ENCODE measurements around the gene NDST1. TPM values are rescaled to one million over a fixed set of nuclear protein-coding genes. Genes with fewer than 3 reads are reported as not detected.

Gene NDST1
- total and polyA plus RNA-seq, 2 of the 8 experiments (the other 6 are each of a cell fraction or from before 2014, with no cell fraction given), result 27.0 to 72.0 TPM

DNA sequence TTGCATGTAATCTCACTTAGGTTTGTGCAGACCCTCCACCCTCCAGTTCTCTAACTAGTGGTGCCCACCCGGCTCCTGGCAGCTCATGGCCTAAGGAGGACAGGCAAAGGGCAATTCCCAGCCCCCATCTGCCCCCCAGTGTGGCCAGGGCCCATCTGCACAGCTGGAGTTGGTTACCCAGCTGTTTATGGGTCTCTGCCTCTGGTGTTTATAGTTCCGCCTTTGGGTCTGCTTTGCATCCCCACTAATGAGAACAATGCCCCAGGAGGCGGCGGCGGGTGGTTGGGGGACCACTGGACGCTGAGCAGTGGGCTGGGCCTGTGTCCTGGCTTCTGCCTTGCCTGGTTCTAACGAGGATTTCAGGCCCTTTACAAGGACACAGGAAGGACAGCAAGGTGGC lies 62.4 kb downstream of the NDST1 start:
- 83% methylated on average over 7 of the region's 7 CpGs; no CpG with 5 or more reads in 1 of the 2 experiments for WGBS, 2 experiments (ENCODE audit: extremely low coverage in 1 of 2, insufficient coverage in 1 of 2, insufficient read length in 1 of 2, insufficient replicate concordance in 2 of 2, low coverage in 1 of 2, low lambda C conversion rate in 2 of 2, missing lambda C conversion rate in 1 of 2)

More for the DNA sequence above, 62.4 kb downstream of the NDST1 start:
- ChIA-PET POLR2A (ENCODE audit: partially characterized antibody) (interaction anchor here (1.3 kb wide), 2 partner anchors 105 to 125 kb away, joined by 3 read pairs; no protein-coding TSS in a partner anchor), CTCF (ENCODE audit: partially characterized antibody) (interaction anchor here (0.9 to 9.1 kb wide), 2 partner anchors 9 to 160 kb away, joined by 3 to 98 read pairs; no protein-coding TSS in a partner anchor)
- Histone ChIP-seq H2BK12ac (ENCODE audit: low read depth, low read length) (no peak overlapping the region; the same call in 1 of the 2 replicates), H3K4me2 (ENCODE audit: insufficient read depth in 1 of 2, low read depth in 2 of 2, low read length in 2 of 2) (no peak overlapping the region), H3K36me3 (ENCODE audit: control insufficient read depth in 2 of 4, insufficient read depth in 4 of 4, low read length in 3 of 4) (no peaks in the 10 kb centered on the region), H3K4me1 (replicated peaks in 1 of 4; ENCODE audit: control insufficient read depth in 3 of 4, insufficient read depth in 4 of 4, low read length in 3 of 4) (no peaks in the 10 kb centered on the region), H4K8ac (ENCODE audit: extremely low read depth, insufficient read depth, low read length) (no peak overlapping the region), H4K91ac (replicated peaks; ENCODE audit: insufficient read length, low read length) (no peak overlapping the region), H3K9me3 (ENCODE audit: insufficient read depth in 2 of 2, low read depth in 1 of 2, low read length in 1 of 2) (no peaks in the 10 kb centered on the region), H4K20me1 (replicated peaks in 1 of 2; ENCODE audit: control insufficient read depth in 1 of 2, insufficient read depth in 2 of 2, low read length in 2 of 2) (no peaks in the 10 kb centered on the region), H3K4me3 (ENCODE audit: extremely low read depth in 1 of 4, insufficient read depth in 2 of 4, low read depth in 3 of 4, low read length in 4 of 4) (no peak overlapping the region), H3K23ac (ENCODE audit: insufficient read length) (no peak overlapping the region), H2BK15ac (ENCODE audit: low read length) (no peak overlapping the region), H3K27me3 (replicated peaks in 1 of 4; ENCODE audit: control insufficient read depth in 3 of 4, extremely low read depth in 1 of 4, insufficient read depth in 3 of 4, low read length in 3 of 4) (no peaks in the 10 kb centered on the region), H3K79me2 (ENCODE audit: control insufficient read depth in 1 of 2, insufficient read depth in 2 of 2, low read length in 2 of 2) (no peaks in the 10 kb centered on the region), H3K18ac (ENCODE audit: extremely low read depth, low read length) (no peak overlapping the region), H3K56ac (replicated peaks; ENCODE audit: insufficient read length, low read depth, low read length) (no peak overlapping the region), H3K9ac (replicated peaks in 1 of 4; ENCODE audit: extremely low read depth in 1 of 4, low read depth in 3 of 4, low read length in 3 of 4) (no peak overlapping the region), H3K79me1 (ENCODE audit: low read depth, low read length) (no peaks in the 10 kb centered on the region), H3K4ac (replicated peaks; ENCODE audit: insufficient read length, low read depth, low read length) (no peak overlapping the region), H2BK5ac (ENCODE audit: low read depth, low read length) (no peak overlapping the region), H2AK5ac (ENCODE audit: low read depth, low read length) (no peak overlapping the region), H2AFZ (ENCODE audit: low read length) (no peak overlapping the region), H3K14ac (ENCODE audit: insufficient read length) (no peak overlapping the region), H4K5ac (ENCODE audit: insufficient read length, low read depth, low read length) (no peak overlapping the region), H3K23me2 (ENCODE audit: low read depth, low read length) (no peaks in the 10 kb centered on the region), H2BK20ac (ENCODE audit: low read length) (no peak overlapping the region), H3K27ac (ENCODE audit: low read depth, low read length) (no peak overlapping the region), H2BK120ac (replicated peaks; ENCODE audit: low read depth, low read length) (no peak overlapping the region)
- DNase-seq (ENCODE audit: low read depth in 1 of 2, low spot score in 2 of 2) (no peak), FAIRE-seq (no peak)
- TF ChIP-seq GABPA (IDR thresholded peaks at IDR 0.05; ENCODE audit: borderline replicate concordance, insufficient read depth, low read length), result no peak
- no peak for TF ChIP-seq KDM5A (IDR thresholded peaks at IDR 0.05; ENCODE audit: low read length)
- no peak for TF ChIP-seq TAF7 (optimal IDR thresholded peaks at IDR 0.05; ENCODE audit: borderline replicate concordance, low read depth, low read length)
- TF ChIP-seq ATF2 (IDR thresholded peaks at IDR 0.05; ENCODE audit: low read length), result no peak
- TF ChIP-seq MAX (IDR thresholded peaks at IDR 0.05), result no peak
- TF ChIP-seq, protein P1, sequence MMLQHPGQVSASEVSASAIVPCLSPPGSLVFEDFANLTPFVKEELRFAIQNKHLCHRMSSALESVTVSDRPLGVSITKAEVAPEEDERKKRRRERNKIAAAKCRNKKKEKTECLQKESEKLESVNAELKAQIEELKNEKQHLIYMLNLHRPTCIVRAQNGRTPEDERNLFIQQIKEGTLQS (IDR thresholded peaks at IDR 0.05; ENCODE audit: insufficient read depth, low read depth, low read length), result no peak
- TF ChIP-seq CTBP2 (IDR thresholded peaks at IDR 0.05; ENCODE audit: borderline replicate concordance, insufficient read depth, insufficient read length, low read length), result no peak
- TF ChIP-seq TEAD4 (IDR thresholded peaks at IDR 0.05; ENCODE audit: low read depth, low read length), result no peak
